Astrocyte of the spinal cord (primary cell): ENCODE data around the gene DLX6.

Source experiments
- DNase-seq: peaks from one replicate; pipeline ENCODE4 v3.0.0; 2011; ENCODE audit warnings: low read depth, low spot score
- H3K4me3 ChIP-seq: 2 replicates; pipeline ENCODE4 v1.5.1; 2011; ENCODE audit warnings: low read depth, mild to moderate bottlenecking, low read length, moderate library complexity
- in situ Hi-C: cut with HindIII; loops from 2 replicates; pipeline ENCODE4 v1.10.0; 2017; ENCODE audit warnings: low sequenced_read_pairs
- TF ChIP-seq, protein P1 (sequence below): IDR thresholded peaks from 2 replicates; pipeline ENCODE4 v1.5.1; 2012; ENCODE audit warnings: low read depth, mild to moderate bottlenecking, low read length, inconsistent platforms

DLX6 gene

GRCh38 chr7:97039374-97040065, 34.2 kb downstream of the DLX6 start:
- no peak for DNase-seq
- TF ChIP-seq, protein P1, sequence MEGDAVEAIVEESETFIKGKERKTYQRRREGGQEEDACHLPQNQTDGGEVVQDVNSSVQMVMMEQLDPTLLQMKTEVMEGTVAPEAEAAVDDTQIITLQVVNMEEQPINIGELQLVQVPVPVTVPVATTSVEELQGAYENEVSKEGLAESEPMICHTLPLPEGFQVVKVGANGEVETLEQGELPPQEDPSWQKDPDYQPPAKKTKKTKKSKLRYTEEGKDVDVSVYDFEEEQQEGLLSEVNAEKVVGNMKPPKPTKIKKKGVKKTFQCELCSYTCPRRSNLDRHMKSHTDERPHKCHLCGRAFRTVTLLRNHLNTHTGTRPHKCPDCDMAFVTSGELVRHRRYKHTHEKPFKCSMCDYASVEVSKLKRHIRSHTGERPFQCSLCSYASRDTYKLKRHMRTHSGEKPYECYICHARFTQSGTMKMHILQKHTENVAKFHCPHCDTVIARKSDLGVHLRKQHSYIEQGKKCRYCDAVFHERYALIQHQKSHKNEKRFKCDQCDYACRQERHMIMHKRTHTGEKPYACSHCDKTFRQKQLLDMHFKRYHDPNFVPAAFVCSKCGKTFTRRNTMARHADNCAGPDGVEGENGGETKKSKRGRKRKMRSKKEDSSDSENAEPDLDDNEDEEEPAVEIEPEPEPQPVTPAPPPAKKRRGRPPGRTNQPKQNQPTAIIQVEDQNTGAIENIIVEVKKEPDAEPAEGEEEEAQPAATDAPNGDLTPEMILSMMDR = no peak
- in situ Hi-C loops = no loop called here
- H3K4me3 ChIP-seq = no peak overlapping the region

DNA sequence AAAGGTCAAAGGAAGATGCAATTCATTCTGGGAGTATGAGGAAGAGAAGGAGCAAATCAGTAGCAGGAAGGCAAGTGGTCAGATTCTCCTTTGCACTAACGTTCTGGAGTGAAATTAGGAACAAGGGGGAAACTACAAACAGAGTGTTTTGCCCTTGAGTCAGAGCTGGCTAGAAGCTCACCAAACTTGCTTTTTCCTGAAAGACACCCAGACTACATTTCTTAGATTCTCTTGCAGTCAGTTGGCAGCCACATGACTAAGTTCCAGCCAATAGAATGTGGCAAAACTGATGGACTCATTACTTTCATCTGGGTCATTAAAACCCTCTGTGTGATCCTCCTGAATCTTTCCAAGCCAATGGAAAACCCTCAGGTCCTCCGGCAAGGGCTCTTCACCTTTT, 37.9 kb downstream of the DLX6 start:
- no peak for DNase-seq
- H3K4me3 ChIP-seq = no peak overlapping the region
- TF ChIP-seq, protein P1 = no peak
- in situ Hi-C loops = no loop called here
